Loucy (cell line): ENCODE results near the gene TRIM25.

ENCODE experiments used
- H2AFZ ChIP-seq: fragments of 200-600 bp; sonication (generic); 2 replicates; pipeline ENCODE4 v1.6.0; 2016; ENCODE audit warnings: antibody characterized with exemption, mild to moderate bottlenecking, low read length, moderate library complexity
- H3F3A ChIP-seq: fragments of 200-600 bp; 2 replicates; pipeline ENCODE4 v1.6.0; 2016; ENCODE audit warnings: antibody characterized with exemption, low read depth, mild to moderate bottlenecking
- H3K27me3 ChIP-seq: fragments of 200-600 bp; sonication (generic); 2 replicates; pipeline ENCODE4 v1.6.1; 2014; ENCODE audit warnings: low read length, mild to moderate bottlenecking; ENCODE audit not compliant: insufficient read depth, poor library complexity, severe bottlenecking
- H3K36me3 ChIP-seq: fragments of 200-600 bp; sonication (generic); 2 replicates; pipeline ENCODE4 v1.6.1; 2016; ENCODE audit warnings: low read length; ENCODE audit not compliant: insufficient read depth
- H3K4me1 ChIP-seq: fragments of 200-600 bp; sonication (generic); 2 replicates; pipeline ENCODE4 v1.5.1; 2014; ENCODE audit warnings: low read length, mild to moderate bottlenecking; ENCODE audit not compliant: insufficient read depth, poor library complexity, severe bottlenecking
- H3K4me2 ChIP-seq: fragments of 200-600 bp; sonication (generic); 2 replicates; pipeline ENCODE4 v1.6.0; 2014; ENCODE audit warnings: antibody characterized with exemption, low read length, low read depth, mild to moderate bottlenecking; ENCODE audit not compliant: poor library complexity, severe bottlenecking
- H3K4me3 ChIP-seq: fragments of 200-600 bp; sonication (generic); 2 replicates; pipeline ENCODE4 v1.5.1; 2014; ENCODE audit warnings: low read length, mild to moderate bottlenecking, mixed read lengths; ENCODE audit not compliant: poor library complexity, severe bottlenecking
- H3K79me2 ChIP-seq: fragments of 200-600 bp; sonication (generic); 2 replicates; pipeline ENCODE4 v1.6.1; 2014; ENCODE audit warnings: low read length; ENCODE audit not compliant: insufficient read depth
- H3K9ac ChIP-seq: fragments of 200-600 bp; sonication (generic); 2 replicates; pipeline ENCODE4 v1.6.0; 2014; ENCODE audit warnings: mild to moderate bottlenecking, low read depth, low read length, moderate library complexity; ENCODE audit not compliant: poor library complexity, severe bottlenecking
- H3K9me2 ChIP-seq: fragments of 200-600 bp; sonication (generic); replicated peaks from 2 replicates; pipeline ENCODE4 v1.6.1; 2016; ENCODE audit warnings: low read depth, low read length, mixed read lengths
- H3K9me3 ChIP-seq: fragments of 200-600 bp; sonication (generic); 2 replicates; pipeline ENCODE4 v1.6.1; 2014; ENCODE audit warnings: mild to moderate bottlenecking, antibody characterized with exemption, low read length, low read depth; ENCODE audit not compliant: insufficient read depth
- H4K20me1 ChIP-seq: fragments of 200-600 bp; sonication (generic); 2 replicates; pipeline ENCODE4 v1.6.0; 2014; ENCODE audit warnings: antibody characterized with exemption, low read length, mild to moderate bottlenecking; ENCODE audit not compliant: insufficient read depth, poor library complexity, severe bottlenecking
- CTCF ChIP-seq: fragments of 200-600 bp; sonication (generic); conservative IDR thresholded peaks from 2 replicates; pipeline ENCODE4 v1.5.1; 2014; ENCODE audit warnings: mild to moderate bottlenecking, antibody characterized with exemption, low read length
- EZH2phosphoT487 ChIP-seq: fragments of 200-600 bp; IDR thresholded peaks from 2 replicates; pipeline ENCODE4 v1.6.1; 2018; ENCODE audit warnings: antibody characterized with exemption, mild to moderate bottlenecking, moderate library complexity, borderline replicate concordance

TRIM25 gene

GRCh38 chr17:56926704-56927103 is 12.9 kb upstream of the TRIM25 start:
- no peak for TF ChIP-seq EZH2phosphoT487
- no peak for TF ChIP-seq CTCF
- Histone ChIP-seq H3K4me1 (no peaks in the 10 kb centered on the region), H3K36me3 (no peaks in the 10 kb centered on the region), H3K4me2 (no peak overlapping the region), H3K9me2 (no peaks in the 10 kb centered on the region), H3K9ac (no peak overlapping the region), H3K4me3 (no peak overlapping the region), H2AFZ (no peak overlapping the region), H3K27me3 (no peaks in the 10 kb centered on the region), H3K79me2 (no peaks in the 10 kb centered on the region), H3K9me3 (peaks cover 14% of the 10 kb centered on the region; the same call in 1 of the 2 replicates), H4K20me1 (no peaks in the 10 kb centered on the region), H3F3A (0 out of 2 replicates have a peak, but pooled peaks cover 3% of the 10 kb centered on the region)

- H3K36me3 ChIP-seq: no peaks in the 10 kb centered on the region
- H3K9me2 ChIP-seq: no peaks in the 10 kb centered on the region
- no peaks in the 10 kb centered on the region for H3K79me2 ChIP-seq
- H3K9ac ChIP-seq: no peak overlapping the region
- H4K20me1 ChIP-seq: no peaks in the 10 kb centered on the region
- no peaks in the 10 kb centered on the region for H3K4me1 ChIP-seq
- H3K27me3 ChIP-seq: no peaks in the 10 kb centered on the region
- H2AFZ ChIP-seq: no peak overlapping the region
- H3K4me3 ChIP-seq: no peak overlapping the region
- H3K4me2 ChIP-seq: no peak overlapping the region
- no peak for TF ChIP-seq CTCF
- TF ChIP-seq EZH2phosphoT487: no peak
- 0 out of 2 replicates have a peak, but pooled peaks cover 3% of the 10 kb centered on the region for H3F3A ChIP-seq
- peaks cover 14% of the 10 kb centered on the region; the same call in 1 of the 2 replicates for H3K9me3 ChIP-seq
Observed at GRCh38 chr17:56926270-56926669, 12.4 kb upstream of the TRIM25 start.

- no peak for TF ChIP-seq EZH2phosphoT487
- no peak for TF ChIP-seq CTCF
- H4K20me1 ChIP-seq: no peaks in the 10 kb centered on the region
- no peak overlapping the region for H3K4me2 ChIP-seq
- 0 out of 2 replicates have a peak, but pooled peaks cover under 1% of the 10 kb centered on the region for H3F3A ChIP-seq
- H3K9me2 ChIP-seq: no peaks in the 10 kb centered on the region
- H3K27me3 ChIP-seq: no peaks in the 10 kb centered on the region
- peaks cover 7% of the 10 kb centered on the region; the same call in 1 of the 2 replicates for H3K9me3 ChIP-seq
- no peaks in the 10 kb centered on the region for H3K36me3 ChIP-seq
- H3K79me2 ChIP-seq: no peaks in the 10 kb centered on the region
- H3K4me1 ChIP-seq: no peaks in the 10 kb centered on the region
- no peak overlapping the region for H3K9ac ChIP-seq
- H2AFZ ChIP-seq: no peak overlapping the region
- no peak overlapping the region for H3K4me3 ChIP-seq
Observed at GRCh38 chr17:56925088-56925487, 11.2 kb upstream of the TRIM25 start.
